ENCODE data around the gene TMC3. TPM values are rescaled to one million over a fixed set of nuclear protein-coding genes. Genes with fewer than 3 reads are reported as not detected.
A peak's percentile ranks its signal among the peaks of the same experiment; 100 is the strongest.

The TMC3 gene
- total and polyA plus RNA-seq, 9 of the 15 experiments (the other 6 are each of a cell fraction or from before 2014, with no cell fraction given), result 0.01 to 0.14 TPM; not detected in 7

DNA sequence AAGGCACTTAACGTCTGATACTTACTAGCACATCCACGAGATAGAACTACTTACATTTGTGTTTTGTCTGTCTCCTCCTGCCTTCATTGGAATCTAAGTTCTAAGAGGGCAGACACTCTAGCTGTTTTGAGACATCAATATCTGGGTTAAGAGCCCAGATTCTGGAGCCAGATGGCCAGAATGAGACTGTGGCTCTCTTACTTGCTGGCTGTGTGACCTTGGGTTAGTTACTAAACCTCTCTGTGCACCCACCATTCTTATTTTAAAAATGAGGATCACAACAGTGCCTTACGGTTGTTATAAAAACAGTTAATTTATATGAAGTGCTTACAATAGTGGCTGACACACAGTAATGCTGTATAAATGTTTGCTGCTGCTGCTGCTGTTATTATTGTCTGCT is 57.7 kb downstream of the TMC3 start (continued):
- TF ChIP-seq, protein P1, sequence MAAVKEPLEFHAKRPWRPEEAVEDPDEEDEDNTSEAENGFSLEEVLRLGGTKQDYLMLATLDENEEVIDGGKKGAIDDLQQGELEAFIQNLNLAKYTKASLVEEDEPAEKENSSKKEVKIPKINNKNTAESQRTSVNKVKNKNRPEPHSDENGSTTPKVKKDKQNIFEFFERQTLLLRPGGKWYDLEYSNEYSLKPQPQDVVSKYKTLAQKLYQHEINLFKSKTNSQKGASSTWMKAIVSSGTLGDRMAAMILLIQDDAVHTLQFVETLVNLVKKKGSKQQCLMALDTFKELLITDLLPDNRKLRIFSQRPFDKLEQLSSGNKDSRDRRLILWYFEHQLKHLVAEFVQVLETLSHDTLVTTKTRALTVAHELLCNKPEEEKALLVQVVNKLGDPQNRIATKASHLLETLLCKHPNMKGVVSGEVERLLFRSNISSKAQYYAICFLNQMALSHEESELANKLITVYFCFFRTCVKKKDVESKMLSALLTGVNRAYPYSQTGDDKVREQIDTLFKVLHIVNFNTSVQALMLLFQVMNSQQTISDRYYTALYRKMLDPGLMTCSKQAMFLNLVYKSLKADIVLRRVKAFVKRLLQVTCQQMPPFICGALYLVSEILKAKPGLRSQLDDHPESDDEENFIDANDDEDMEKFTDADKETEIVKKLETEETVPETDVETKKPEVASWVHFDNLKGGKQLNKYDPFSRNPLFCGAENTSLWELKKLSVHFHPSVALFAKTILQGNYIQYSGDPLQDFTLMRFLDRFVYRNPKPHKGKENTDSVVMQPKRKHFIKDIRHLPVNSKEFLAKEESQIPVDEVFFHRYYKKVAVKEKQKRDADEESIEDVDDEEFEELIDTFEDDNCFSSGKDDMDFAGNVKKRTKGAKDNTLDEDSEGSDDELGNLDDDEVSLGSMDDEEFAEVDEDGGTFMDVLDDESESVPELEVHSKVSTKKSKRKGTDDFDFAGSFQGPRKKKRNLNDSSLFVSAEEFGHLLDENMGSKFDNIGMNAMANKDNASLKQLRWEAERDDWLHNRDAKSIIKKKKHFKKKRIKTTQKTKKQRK (IDR thresholded peaks at IDR 0.05; ENCODE audit: borderline replicate concordance, low read depth, low read length), result no peak
- no peak for TF ChIP-seq JUN (IDR thresholded peaks at IDR 0.05; ENCODE audit: borderline replicate concordance, low read depth, low read length)
- no peak for TF ChIP-seq JUN (CRISPR knock-in tag; IDR thresholded peaks at IDR 0.05; ENCODE audit: borderline replicate concordance)
- no peak for TF ChIP-seq ZNF780A (CRISPR knock-in tag; IDR thresholded peaks at IDR 0.05)
- no peak for TF ChIP-seq SMC3 (conservative IDR thresholded peaks at IDR 0.05; ENCODE audit: insufficient read depth, low read depth, low read length)
- TF ChIP-seq MCM3 (IDR thresholded peaks at IDR 0.05), result no peak
- no peak for TF ChIP-seq EGR1 (conservative IDR thresholded peaks at IDR 0.05)
- no peak for TF ChIP-seq DMBX1 (CRISPR knock-in tag; IDR thresholded peaks at IDR 0.05; ENCODE audit: borderline replicate concordance)
- TF ChIP-seq NBN (IDR thresholded peaks at IDR 0.05; ENCODE audit: low read depth), result no peak
- TF ChIP-seq ARID1B (IDR thresholded peaks at IDR 0.05), result no peak
- peak; percentile 88 for TF ChIP-seq ZFP36 (IDR thresholded peaks at IDR 0.05; ENCODE audit: low read depth, low read length, partially characterized antibody)
- TF ChIP-seq ZNF76 (CRISPR knock-in tag; IDR thresholded peaks at IDR 0.05; ENCODE audit: borderline replicate concordance), result no peak
- TF ChIP-seq CBX1 (IDR thresholded peaks at IDR 0.05; ENCODE audit: low read depth), result no peak
- TF ChIP-seq EHMT2 (IDR thresholded peaks at IDR 0.05), result no peak
- TF ChIP-seq, protein P2, sequence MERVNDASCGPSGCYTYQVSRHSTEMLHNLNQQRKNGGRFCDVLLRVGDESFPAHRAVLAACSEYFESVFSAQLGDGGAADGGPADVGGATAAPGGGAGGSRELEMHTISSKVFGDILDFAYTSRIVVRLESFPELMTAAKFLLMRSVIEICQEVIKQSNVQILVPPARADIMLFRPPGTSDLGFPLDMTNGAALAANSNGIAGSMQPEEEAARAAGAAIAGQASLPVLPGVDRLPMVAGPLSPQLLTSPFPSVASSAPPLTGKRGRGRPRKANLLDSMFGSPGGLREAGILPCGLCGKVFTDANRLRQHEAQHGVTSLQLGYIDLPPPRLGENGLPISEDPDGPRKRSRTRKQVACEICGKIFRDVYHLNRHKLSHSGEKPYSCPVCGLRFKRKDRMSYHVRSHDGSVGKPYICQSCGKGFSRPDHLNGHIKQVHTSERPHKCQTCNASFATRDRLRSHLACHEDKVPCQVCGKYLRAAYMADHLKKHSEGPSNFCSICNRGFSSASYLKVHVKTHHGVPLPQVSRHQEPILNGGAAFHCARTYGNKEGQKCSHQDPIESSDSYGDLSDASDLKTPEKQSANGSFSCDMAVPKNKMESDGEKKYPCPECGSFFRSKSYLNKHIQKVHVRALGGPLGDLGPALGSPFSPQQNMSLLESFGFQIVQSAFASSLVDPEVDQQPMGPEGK (CRISPR knock-in tag; IDR thresholded peaks at IDR 0.05; ENCODE audit: borderline replicate concordance), result no peak
- TF ChIP-seq BCOR (IDR thresholded peaks at IDR 0.05), result peak; percentile 78
